AG20443 (cell line): Measurements from ENCODE around the gene TP53TG3B.
"Not testable (repeated sequence)": the region's sequence is repeated elsewhere in the genome, so short reads cannot be mapped to it uniquely, and the experiment has no call there.

Source experiments
- DNase-seq: peaks from one replicate; pipeline ENCODE4 v3.0.0; 2012; ENCODE audit warnings: low spot score, mixed read lengths

Gene TP53TG3B

GRCh38 chr16:33360541-33360940 lies at the start of gene TP53TG3B:
Gene TP53TG3B, plus strand, starts transcription at chr16:33360841. Its CDS starts 68 bp downstream, at chr16:33360909.
- not testable (repeated sequence) for DNase-seq

GRCh38 chr16:33336226-33337012 lies 24.2 kb upstream of the TP53TG3B start:
- not testable (repeated sequence) for DNase-seq

GRCh38 chr16:33337627-33338542 lies 22.8 kb upstream of the TP53TG3B start:
- not testable (repeated sequence) for DNase-seq

- DNase-seq, result not testable (repeated sequence)
Observed at GRCh38 chr16:33338543-33338951, 22.1 kb upstream of the TP53TG3B start.

- DNase-seq, result not testable (repeated sequence)
Observed at GRCh38 chr16:33339093-33340061, 21.3 kb upstream of the TP53TG3B start.
